ENCODE measurements around the gene SH3BP1.

The SH3BP1 gene

GRCh38 chr22:37659066-37659896 lies 19.8 kb downstream of the SH3BP1 start:
- no peak for DNase-seq

GRCh38 chr22:37659897-37660708 lies 20.6 kb downstream of the SH3BP1 start:
- DNase-seq, result no peak

- no peak for DNase-seq
These were observed 21.2 kb downstream of the SH3BP1 start for GRCh38 chr22:37660709-37661045.

GRCh38 chr22:37661160-37661924 lies 21.9 kb downstream of the SH3BP1 start:
- DNase-seq, result no peak

- DNase-seq, result no peak
These were observed 22.6 kb downstream of the SH3BP1 start for GRCh38 chr22:37662039-37662438.

- no peak for DNase-seq
These were observed 24.2 kb downstream of the SH3BP1 start for GRCh38 chr22:37663521-37664140.

GRCh38 chr22:37664249-37665101 lies 25.0 kb downstream of the SH3BP1 start:
- no peak for DNase-seq

GRCh38 chr22:37665487-37665886 lies 26.0 kb downstream of the SH3BP1 start:
- no peak for DNase-seq

- DNase-seq, result no peak
These were observed 30.1 kb downstream of the SH3BP1 start for GRCh38 chr22:37669586-37669985.

GRCh38 chr22:37672206-37672919 lies 32.9 kb downstream of the SH3BP1 start:
- no peak for DNase-seq

GRCh38 chr22:37672920-37673455 lies 33.5 kb downstream of the SH3BP1 start:
- DNase-seq, result no peak

- no peak for DNase-seq
These were observed 34.8 kb downstream of the SH3BP1 start for GRCh38 chr22:37674248-37674647.

- DNase-seq, result peak; percentile 50
These were observed 35.8 kb downstream of the SH3BP1 start, which contains the start of gene LGALS1 for GRCh38 chr22:37674951-37675929. Gene LGALS1, plus strand, starts transcription at chr22:37675636. Its CDS starts 67 bp downstream, at chr22:37675703.

GRCh38 chr22:37675930-37676735 lies 36.7 kb downstream of the SH3BP1 start:
- peak; percentile 26 for DNase-seq

GRCh38 chr22:37676736-37677492 lies 37.4 kb downstream of the SH3BP1 start:
- DNase-seq, result peak; percentile 86

- DNase-seq, result no peak
These were observed 38.1 kb downstream of the SH3BP1 start for GRCh38 chr22:37677493-37677974.

- no peak for DNase-seq
These were observed 38.9 kb downstream of the SH3BP1 start for GRCh38 chr22:37678372-37678771.

GRCh38 chr22:37679670-37680069 lies 40.2 kb downstream of the SH3BP1 start:
- no peak for DNase-seq

Data from activated gamma-delta T cell (primary cell).